Measurements from ENCODE around the gene SUN3. TPM values are rescaled to one million over a fixed set of nuclear protein-coding genes. Genes with fewer than 3 reads are reported as not detected.
"Not testable (repeated sequence)": the region's sequence is repeated elsewhere in the genome, so short reads cannot be mapped to it uniquely, and the experiment has no call there.

The SUN3 gene
- total RNA-seq, 1 experiment from 2014 or later = not detected

GRCh38 chr7:47942651-47943050 lies 86.3 kb downstream of the SUN3 start:
- not testable (repeated sequence) for H3K4me3 ChIP-seq

GRCh38 chr7:47942132-47942531 lies 86.8 kb downstream of the SUN3 start:
- H3K9me3 ChIP-seq = no peaks in the 10 kb centered on the region
- no peak overlapping the region for H3K4me3 ChIP-seq
- H3K27me3 ChIP-seq = no peaks in the 10 kb centered on the region
- no peaks in the 10 kb centered on the region for H3K36me3 ChIP-seq
- DNase-seq = no peak

More at GRCh38 chr7:47942651-47943050, 86.3 kb downstream of the SUN3 start:
- H3K27me3 ChIP-seq, H3K36me3 ChIP-seq, DNase-seq, H3K9me3 ChIP-seq: not testable (repeated sequence)

- Histone ChIP-seq H3K36me3 (no peaks in the 10 kb centered on the region), H3K9me3 (no peaks in the 10 kb centered on the region), H3K4me3 (no peak overlapping the region), H3K27me3 (no peaks in the 10 kb centered on the region)
- peak; percentile 77 for DNase-seq
These were observed 87.6 kb downstream of the SUN3 start for GRCh38 chr7:47941136-47941844.

DNA sequence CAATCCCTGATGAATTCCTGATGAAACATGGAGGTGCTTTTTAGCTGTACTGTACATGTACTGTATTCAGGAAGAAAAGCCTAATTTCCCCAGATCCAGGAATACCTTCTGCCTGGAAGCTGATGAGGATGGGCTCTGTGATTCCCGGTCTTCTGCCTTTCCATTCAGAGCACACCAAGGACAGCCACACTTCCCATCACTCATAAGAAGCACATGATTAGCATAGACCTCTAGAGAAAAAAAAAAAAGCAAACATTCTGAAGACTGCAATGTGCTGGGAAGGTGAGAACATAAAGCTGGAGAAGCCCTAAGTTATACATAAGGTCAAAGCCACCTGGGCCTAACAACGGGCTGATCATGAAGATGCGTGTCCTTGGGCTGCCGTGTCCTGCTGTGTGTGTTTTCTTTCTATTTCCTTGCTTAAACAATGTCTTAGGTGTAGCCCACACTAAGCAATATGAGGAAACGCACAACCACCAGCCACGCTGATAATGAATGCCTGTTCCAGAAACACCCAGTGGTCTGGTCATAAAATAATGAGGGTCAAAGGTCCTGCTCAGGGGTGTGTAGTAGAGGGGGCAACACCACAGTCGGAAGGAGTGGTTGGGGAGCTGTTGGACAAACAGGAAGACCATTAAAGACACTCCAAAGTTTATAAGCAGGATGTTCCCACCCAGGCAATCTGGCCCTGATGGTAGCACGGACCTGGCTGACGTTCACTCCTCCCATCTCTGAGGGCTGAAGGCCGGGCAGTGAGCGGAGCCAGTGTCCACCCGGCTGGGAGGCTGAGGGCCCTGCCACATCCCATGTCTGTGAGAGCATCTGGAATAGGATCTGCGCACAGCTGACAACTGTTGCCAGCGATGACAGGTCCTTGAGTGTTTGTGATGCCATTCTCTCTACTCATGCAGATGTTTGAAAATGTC lies 88.6 kb downstream of the SUN3 start:
- no peaks in the 10 kb centered on the region for H3K9me3 ChIP-seq
- H3K36me3 ChIP-seq = no peaks in the 10 kb centered on the region
- no peak overlapping the region for H3K4me3 ChIP-seq
- DNase-seq = peak; percentile 59
- no peaks in the 10 kb centered on the region for H3K27me3 ChIP-seq

DNA sequence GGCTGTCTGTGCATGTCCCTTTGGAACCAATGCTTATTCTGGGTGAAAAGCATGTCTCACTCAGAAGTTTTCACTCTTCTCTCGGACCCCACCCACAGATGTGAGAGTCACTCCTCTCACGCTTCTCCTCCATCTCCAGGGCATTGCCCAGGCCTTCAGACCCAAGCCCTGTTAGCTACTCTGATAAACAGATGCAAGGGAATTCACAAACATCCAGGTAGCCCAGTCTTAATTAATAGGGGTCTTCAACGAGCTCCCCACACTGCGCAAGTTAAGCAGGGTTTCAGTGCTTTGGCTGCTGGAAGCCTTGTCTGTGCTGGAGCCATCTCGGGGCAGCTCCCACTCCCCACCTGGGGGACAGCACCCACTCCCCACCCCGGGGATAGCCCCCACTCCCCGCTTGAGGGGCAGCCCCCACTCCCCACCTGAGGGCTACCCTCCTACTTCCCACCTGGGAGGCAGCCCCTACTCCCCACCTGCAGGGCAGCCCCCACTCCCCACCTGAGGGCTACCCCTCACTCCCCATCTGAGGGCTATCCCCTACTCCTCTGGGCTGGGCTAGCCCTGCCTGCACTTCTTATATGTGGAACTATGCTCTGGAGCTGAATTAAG lies 89.4 kb downstream of the SUN3 start:
- Histone ChIP-seq H3K9me3 (no peaks in the 10 kb centered on the region), H3K27me3 (no peaks in the 10 kb centered on the region), H3K4me3 (no peak overlapping the region), H3K36me3 (no peaks in the 10 kb centered on the region)
- DNase-seq = no peak

DNA sequence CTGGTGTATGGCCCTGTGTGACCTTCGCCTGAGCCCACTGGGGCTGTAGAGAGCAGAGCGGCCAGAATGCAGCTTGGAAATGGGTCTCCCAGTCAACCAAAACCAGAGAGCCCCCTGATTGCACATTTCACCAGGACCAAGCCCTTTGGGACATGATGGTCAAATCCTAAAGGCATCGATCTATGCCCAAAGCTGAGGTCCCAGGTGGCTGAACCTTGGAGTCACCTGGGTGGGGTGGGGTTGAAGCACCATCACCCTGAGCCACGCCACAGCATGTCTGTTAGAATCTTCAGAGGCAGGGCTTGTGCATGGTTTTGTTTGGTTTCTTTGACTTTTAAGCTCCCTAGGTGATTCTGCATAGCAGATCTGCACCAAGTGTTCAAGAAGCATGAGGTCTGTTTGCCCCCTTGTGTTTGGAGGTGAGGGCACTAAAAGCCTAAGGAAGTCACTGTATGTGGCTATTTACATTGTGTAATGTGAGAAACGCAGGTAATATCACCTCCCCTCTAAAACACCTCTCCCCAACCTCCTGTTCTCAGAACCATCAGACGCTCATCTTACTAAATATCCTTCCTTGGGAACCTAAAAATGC lies 90.2 kb downstream of the SUN3 start:
- no peak for DNase-seq

DNA sequence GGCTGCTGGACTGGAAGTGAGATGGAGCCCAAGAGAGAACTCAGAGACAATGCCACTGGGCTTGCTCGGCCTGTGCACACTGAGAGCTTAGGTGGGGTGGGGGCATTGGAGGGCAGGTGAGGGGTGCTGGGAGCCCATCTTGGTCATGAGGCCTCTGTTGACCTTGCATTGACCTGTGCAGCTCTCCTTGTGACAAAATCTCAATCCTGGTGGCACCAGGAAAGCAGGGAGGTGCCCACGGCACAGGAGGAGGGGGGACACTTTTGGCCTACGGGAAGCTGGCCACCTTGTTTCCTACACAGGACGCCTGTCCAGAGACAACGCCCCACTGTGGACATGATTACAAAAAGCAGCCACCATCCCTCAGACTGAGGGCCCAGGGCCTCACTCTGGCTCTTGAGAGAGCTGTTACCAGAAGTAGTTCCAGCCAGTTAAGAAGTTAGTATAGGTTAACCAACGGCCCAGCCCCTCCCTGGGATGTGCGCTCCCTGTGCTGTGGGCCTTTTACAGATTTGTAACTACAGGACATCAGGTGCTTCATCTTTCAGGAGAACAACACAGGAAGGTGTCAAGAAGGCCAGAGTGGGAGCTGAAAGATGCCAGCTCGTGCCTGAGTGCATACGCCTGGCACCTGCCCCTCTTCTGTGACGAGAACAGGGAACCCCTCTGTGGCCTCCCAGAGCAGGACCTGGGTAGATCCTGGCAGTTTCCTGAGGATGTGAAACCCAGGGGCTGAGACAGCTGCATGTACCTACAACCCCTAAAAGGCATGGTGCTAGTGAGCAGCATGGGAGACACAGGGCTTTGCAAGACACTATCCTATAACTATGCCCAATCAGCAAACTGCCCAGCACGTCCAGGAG lies 91.0 kb downstream of the SUN3 start:
- no peak for DNase-seq
- H3K36me3 ChIP-seq = no peaks in the 10 kb centered on the region
- no peaks in the 10 kb centered on the region for H3K9me3 ChIP-seq
- no peak overlapping the region for H3K4me3 ChIP-seq
- no peaks in the 10 kb centered on the region for H3K27me3 ChIP-seq

More for the DNA sequence above, 90.2 kb downstream of the SUN3 start:
- no peaks in the 10 kb centered on the region for H3K27me3 ChIP-seq
- H3K4me3 ChIP-seq = no peak overlapping the region
- H3K9me3 ChIP-seq = no peaks in the 10 kb centered on the region
- H3K36me3 ChIP-seq = no peaks in the 10 kb centered on the region

Other genes starting within 250 kb of the SUN3 start
- gene PKD1L1, start 80.6 kb downstream of the SUN3 start, total RNA-seq (2014; rRNA removed; shearing (Covaris generic); ENCODE audit: low replicate concordance) = 0.13 and 0.79 TPM in 2 replicates
- gene HUS1, start 49.5 kb downstream of the SUN3 start, total RNA-seq (2014; rRNA removed; shearing (Covaris generic); ENCODE audit: low replicate concordance) = 3.1 and 17.7 TPM in 2 replicates
- 0.23 TPM in 1 of 2 replicates, not detected in the other for gene C7orf57, start 6.4 kb upstream of the SUN3 start, total RNA-seq (2014; rRNA removed; shearing (Covaris generic); ENCODE audit: low replicate concordance)
- gene UPP1, start 60.2 kb upstream of the SUN3 start, total RNA-seq (2014; rRNA removed; shearing (Covaris generic); ENCODE audit: low replicate concordance) = 4.9 and 6.2 TPM in 2 replicates
- gene ABCA13, start 142.4 kb upstream of the SUN3 start, total RNA-seq (2014; rRNA removed; shearing (Covaris generic); ENCODE audit: low replicate concordance) = not detected in 2 replicates